Measurements from ENCODE around the gene PDK2.

The PDK2 gene

DNA sequence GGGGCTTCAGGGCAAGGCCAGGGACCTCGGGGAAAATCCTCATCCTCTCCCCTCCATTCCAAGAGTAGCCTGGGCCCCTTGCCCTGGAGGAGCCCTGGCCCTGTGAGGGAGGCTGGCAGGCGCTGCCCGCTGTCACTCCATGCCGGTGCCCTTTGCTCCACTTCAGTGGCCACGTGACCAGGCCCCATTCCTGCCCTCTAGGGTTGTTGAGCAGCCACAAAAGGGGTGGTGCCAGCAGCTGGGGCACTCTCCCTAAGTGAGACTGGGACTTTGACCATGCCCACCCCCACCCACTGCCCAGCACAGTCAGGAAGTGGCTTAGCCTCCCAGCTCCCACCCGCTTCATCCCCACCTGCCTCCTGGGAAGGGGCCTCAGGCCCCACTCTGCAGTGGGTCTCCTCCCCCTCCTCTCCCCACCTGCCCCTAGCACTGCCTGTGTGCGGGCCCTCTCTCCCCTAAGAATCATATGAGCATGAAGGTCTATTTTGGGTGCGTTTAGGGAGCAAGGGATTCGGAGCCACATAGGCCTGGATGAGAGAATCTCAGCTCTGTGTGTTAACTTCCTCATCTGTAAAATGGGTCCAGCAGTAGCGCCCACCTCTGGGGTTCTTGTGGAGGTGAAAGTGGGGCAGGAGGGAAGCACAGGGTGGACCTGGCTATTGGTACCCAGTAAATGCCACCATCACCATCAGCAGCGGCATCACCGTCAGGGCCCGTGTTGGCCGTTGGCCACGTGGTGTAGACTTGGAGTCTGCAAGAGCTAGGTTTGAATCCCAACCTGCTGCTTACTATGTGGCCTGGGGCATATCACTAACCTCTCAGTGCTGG, 7.2 kb downstream of the PDK2 start:
- DNase-seq, result no peak

DNA sequence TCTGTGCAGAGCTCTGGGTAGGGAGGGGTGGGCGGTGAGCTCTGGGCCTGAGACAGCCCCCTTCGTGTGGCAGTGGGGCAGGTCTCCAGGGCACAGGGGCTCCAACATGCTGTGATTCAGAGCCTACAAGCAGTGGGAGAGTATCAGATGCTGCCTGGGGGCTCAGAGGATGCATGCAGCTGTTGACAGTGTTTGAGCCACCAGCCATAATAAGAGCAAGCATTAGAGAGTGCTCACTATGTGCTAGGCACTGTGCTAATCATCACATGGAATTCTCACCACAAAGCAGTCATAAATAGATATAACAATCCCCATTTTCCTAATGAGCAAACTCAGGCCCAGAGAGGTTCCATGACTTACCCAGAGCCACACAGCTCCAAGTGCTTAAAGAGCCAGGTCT, 8.1 kb downstream of the PDK2 start:
- DNase-seq, result no peak

GRCh38 chr17:50103941-50104340, 8.8 kb downstream of the PDK2 start:
- no peak for DNase-seq

GRCh38 chr17:50105811-50106210, 10.7 kb downstream of the PDK2 start:
- DNase-seq, result no peak

- DNase-seq, result no peak
Observed at GRCh38 chr17:50106393-50107131, 11.4 kb downstream of the PDK2 start.

DNA sequence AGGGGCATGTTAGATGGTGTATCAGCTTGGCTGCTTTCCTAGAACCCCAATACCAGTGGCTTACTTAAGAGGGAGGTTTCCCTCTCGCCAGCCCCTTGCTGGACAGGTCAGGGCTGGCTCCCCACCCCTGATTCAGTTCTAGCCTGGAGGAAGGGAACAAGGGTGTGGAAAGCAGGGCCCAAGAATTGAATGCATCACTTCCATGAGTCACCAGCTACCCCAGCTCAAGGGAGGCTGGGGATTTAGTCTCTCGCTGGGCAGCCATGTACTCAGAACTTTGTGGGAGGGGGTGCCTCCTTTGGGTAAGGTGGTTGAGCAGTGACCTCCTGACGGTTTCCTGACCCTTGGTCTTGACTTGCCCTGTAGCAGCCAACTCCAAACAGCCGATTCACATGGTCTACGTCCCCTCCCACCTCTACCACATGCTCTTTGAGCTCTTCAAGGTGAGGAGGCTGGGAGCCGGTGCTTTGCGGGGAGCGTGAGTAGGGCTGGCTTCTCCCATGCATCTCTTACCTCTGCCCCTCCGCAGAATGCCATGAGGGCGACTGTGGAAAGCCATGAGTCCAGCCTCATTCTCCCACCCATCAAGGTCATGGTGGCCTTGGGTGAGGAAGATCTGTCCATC, 12.8 kb downstream of the PDK2 start:
- DNase-seq, result no peak

- no peak for DNase-seq
Observed at GRCh38 chr17:50108556-50108955, 13.4 kb downstream of the PDK2 start.

DNA sequence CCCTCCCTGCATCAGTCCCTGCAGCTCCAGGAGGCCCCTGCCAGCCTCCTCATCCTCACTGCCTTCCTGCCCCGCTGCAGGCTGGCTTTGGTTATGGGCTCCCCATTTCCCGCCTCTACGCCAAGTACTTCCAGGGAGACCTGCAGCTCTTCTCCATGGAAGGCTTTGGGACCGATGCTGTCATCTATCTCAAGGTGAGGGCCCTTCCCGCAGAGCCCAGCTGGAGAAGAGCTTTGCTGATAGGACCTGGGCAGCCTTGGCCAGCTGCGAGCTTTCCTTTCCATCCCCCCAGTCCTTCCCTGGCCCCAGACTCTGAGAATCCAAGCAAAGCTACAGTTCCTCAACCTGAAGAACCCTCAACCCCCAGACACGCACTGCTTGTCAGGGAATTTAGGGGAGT, 14.1 kb downstream of the PDK2 start:
- no peak for DNase-seq

DNA sequence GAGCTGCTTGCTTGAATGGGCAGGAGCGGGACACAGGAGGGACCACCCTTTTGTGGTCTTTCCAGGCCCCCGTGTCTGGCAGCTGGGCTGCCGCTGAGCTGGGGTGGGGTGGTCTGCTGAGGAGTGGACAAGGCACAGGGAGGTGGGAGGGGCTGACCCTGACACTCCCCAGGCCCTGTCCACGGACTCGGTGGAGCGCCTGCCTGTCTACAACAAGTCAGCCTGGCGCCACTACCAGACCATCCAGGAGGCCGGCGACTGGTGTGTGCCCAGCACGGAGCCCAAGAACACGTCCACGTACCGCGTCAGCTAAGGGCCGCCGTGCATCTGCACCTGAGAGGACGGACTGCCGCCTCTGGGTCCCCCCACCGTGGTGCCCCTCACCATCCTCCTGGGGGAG, 14.6 kb downstream of the PDK2 start:
- DNase-seq, result no peak

- DNase-seq, result no peak
Observed at GRCh38 chr17:50110591-50111349, 15.6 kb downstream of the PDK2 start.

GRCh38 chr17:50111673-50112655, 16.8 kb downstream of the PDK2 start:
- DNase-seq, result no peak

- DNase-seq, result no peak
Observed at GRCh38 chr17:50112694-50113093, 17.5 kb downstream of the PDK2 start.

- no peak for DNase-seq
Observed at GRCh38 chr17:50113624-50114320, 18.6 kb downstream of the PDK2 start.

- DNase-seq, result no peak
Observed at GRCh38 chr17:50114401-50114800, 19.2 kb downstream of the PDK2 start.

DNA sequence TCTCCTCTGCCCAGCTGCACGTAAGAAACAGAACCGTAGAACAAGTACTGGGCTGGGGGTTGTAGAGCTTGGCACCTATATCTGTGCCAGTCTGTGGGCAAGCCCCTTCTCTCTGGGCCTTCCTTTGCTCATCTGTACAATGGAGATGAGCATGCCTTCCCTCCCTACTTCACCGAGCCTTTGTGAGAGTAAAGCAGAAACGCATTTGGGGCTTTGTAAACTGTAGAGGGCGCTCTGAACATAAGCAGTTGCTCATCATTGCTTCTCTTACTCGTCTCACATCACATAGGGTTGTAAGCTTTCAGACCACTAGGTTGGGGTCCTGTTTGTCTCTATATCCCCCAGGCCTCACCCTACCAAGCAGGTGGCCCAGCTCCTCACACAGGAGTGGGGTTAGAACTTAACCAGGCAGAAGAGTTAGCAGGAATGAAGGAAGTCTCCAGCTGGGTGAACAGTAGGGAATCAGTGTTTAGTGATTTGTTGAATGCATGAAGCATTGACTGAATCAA, 19.8 kb downstream of the PDK2 start:
- DNase-seq, result peak; percentile 81

- DNase-seq, result no peak
Observed at GRCh38 chr17:50115756-50116155, 20.6 kb downstream of the PDK2 start.

DNA sequence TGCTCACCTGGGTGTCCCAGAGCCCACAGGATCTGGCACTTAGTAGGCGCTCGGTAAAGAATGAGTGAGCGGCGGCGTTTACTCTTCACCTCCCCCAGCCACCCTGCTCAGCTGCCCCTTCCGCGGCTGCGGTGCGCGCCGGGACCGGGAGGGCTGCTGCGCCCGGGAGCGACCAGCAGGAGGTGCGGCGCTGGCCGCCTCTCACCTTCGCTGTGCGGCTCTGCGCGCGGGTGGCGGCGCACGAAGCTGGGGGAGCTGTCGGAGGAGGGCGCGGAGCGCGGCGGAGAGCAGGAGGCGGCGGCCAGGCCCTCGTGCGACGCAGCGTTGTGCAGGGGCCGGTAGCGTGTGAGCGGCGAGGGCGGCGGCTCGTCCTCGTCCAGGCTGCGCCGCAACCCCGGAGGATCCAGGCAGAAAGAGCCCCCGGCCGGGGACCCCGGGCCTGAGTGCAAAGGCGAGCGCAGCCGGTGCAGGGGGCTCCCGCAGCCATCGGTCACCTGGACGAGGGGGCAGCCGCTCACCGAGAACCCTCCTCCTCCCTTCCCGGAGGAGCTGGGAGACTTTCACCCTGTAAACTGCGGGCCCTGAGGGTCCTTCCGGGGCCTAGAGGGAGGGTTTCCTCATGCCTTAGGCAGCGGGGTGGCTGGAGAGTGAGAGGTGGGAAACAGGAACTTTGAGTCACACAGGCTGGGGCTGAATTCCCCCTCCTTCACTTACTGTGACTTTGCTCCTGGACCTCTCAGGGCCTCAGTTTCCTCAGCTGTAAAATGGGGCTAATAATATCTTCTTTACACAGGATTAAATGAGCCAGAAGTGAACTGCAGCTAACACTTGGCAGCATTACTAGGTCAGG, 22.3 kb downstream of the PDK2 start:
- peak; percentile 52 for DNase-seq

DNA sequence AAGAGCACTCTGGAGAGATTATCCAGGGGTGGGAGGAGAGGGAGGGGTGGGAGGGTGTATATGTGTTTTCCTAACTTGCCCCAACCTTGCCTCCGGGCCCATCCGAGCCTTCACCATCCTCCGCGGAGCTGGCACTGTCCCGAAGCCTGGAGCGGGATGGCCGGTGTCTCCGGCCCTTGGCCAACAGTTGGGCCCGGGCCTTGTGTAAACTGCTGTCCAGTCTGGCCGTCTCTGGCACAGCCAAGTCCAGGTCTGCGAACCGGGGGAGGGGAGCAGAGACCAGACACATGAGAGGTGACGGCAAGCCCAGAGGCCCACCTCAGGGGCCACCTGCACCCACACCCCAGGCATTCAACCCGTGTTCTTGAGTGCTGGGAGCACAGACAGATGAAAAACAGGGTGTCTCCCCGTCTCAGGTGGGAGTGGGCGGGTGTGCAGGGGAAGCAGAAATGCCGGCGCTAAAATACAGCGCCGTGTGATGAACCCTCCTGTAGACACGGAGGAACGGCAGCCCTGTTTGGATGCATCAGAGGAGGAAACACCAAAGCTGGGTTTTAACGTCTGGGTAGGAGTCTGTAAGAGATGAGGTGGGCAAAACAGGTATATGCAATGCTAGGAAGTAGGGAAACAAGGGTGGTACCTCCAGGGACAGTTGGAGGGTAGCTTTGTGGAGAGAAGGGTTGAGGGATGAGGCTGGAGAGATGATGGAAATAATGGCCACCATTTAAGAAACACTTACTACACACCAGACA, 23.1 kb downstream of the PDK2 start:
- no peak for DNase-seq

DNA sequence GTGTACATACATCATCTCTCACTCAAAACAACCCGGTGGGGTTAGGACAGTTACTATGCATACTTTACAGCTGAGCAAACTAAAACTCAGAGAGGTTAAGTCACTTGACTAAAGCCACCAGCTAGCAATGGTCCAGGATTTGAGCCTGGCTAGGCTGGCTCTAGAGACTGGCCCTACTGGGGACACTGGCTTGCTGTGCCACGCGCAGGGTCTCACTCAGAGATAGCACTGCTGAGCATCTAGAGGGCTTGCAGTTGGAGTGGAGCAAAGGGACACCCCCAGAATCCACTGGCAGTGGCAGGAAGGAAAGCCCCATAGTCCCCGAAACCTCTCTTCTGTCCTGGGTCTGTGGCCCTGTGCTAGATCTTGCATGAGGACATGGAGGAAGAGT, 23.7 kb downstream of the PDK2 start:
- no peak for DNase-seq
